GM10266 (cell line): ENCODE data around the gene PIM3.

ENCODE experiments used
- DNase-seq: peaks from one replicate; pipeline ENCODE4 v3.0.0; 2012; ENCODE audit errors: extremely low spot score
- TF ChIP-seq, protein P1 (sequence below): IDR thresholded peaks from 2 replicates; pipeline ENCODE4 v1.5.1; 2012; ENCODE audit warnings: mild to moderate bottlenecking, low read depth; ENCODE audit not compliant: control insufficient read depth, insufficient read depth; ENCODE audit errors: missing control alignments

PIM3 gene

DNA sequence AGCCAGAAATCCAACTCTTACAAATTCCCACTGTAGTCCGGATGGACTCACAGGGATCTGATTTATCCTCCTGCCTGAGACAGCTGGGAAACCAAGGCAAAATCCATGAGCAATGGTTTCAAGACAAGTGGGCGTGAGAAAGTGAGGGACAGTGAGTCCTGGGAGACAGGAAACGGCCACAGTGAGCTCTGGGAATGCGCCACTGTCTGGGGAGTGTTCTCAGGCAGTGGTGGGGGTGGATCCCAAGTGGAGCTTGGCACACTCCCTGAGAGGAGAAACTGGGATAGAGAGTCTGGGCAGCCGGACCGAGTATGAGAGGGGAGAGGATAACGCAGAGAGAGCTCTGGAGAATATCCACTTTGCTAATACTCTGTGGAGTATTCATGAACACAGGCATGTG lies 42.2 kb downstream of the PIM3 start:
- TF ChIP-seq, protein P1, sequence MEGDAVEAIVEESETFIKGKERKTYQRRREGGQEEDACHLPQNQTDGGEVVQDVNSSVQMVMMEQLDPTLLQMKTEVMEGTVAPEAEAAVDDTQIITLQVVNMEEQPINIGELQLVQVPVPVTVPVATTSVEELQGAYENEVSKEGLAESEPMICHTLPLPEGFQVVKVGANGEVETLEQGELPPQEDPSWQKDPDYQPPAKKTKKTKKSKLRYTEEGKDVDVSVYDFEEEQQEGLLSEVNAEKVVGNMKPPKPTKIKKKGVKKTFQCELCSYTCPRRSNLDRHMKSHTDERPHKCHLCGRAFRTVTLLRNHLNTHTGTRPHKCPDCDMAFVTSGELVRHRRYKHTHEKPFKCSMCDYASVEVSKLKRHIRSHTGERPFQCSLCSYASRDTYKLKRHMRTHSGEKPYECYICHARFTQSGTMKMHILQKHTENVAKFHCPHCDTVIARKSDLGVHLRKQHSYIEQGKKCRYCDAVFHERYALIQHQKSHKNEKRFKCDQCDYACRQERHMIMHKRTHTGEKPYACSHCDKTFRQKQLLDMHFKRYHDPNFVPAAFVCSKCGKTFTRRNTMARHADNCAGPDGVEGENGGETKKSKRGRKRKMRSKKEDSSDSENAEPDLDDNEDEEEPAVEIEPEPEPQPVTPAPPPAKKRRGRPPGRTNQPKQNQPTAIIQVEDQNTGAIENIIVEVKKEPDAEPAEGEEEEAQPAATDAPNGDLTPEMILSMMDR = no peak
- DNase-seq = no peak

DNA sequence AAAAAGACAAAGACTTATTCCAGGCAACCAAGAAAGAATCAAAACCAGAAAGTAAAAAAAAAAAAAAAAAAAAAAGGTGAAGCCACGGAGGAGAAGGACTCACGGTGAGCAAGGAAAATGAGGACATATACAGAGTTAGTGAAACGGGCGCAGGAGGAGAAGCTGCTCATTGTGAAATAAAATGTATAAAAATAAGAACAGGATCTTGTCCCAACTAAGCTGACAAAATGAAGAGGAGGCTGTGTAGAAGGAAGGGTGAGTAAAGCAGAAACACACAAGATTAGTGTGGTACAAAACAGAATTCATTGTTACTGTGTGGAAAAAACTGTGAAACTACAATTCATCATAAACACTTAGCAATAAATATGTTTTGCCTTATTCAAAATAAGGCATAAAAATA lies 44.3 kb downstream of the PIM3 start:
- DNase-seq = no peak
- TF ChIP-seq, protein P1 = no peak

DNA sequence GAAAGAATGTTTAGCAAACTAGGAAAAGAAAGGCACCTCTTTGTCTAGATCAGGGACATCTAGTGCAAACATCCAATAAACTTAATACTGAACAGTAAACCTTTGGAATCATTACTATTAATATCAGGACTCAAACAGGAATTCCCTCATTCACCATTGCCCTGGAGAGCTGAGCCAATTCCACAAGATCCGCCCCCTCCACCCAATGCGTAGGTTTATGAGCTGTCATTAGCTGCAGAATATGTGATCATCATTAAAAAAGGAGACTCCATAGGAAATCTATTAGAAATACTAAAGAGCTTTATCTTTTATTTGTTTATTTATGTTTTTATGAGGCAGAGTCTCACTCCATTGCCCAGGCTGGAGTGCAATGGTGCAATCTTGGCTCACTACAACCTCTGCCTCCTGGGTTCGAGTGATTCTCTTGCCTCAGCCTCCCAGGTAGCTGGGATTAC lies 46.5 kb downstream of the PIM3 start:
- no peak for DNase-seq
- TF ChIP-seq, protein P1 = no peak

DNA sequence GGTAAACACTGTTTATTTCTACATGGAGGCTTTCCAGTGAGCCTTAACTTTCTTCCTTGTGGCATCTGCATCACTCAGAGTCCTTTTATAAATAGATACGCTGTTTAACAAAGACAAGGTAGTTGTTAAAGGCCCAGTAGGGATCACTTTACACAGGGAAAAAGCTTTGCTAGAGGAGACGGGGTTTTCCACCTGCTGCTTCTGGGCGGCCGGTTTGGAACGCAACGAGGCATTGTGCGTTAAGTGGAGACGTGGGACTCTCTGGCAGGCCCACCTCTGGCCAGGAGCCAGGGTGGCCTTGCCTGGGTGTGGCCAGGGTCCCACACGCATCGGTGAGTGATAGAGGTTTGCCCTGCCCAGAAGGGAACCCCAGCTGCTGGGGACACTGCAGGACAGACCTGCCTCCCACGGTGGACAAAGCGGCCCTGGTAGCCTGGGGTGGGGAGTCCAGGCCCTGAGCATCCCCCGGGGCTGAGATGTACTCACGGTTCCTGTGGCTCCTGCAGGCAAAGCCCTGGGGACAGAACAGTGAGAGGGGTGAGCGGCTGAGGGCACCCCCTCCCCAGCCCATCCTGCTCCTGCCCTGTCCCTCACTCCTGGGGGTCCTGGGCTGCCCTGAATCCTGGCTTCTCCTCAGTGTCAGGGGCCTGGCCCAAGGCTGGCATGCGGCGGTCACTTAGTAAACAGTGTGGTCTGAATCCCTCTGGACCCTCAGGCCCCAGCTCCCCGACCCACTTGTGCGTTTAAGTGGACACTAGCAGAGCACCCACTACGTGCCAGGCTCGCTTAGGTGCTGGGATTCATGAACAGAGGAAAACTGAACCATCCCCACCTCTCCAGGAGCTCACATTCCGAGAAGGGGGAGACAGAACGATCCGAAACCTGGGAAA lies 47.8 kb downstream of the PIM3 start:
- TF ChIP-seq, protein P1 = no peak
- no peak for DNase-seq

DNA sequence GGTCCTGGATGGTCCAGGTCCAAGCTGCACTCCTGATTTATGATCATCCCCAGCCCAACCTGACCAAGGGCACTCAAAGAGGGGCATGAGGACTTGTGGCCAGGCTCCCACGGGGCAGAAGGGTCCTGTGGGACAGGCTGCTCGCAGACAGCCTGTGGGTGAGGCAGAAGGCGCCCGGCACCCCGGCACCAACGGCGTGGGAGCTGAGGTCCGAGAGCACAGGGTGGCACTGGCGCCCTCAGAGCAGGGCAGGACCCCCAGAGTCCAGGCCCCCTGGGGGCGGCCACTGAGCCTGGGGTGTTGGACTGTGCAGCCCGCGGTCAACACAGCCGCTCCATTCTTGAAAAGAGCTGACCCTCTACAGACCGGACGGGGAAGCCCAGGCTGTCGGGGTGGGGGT lies 48.7 kb downstream of the PIM3 start:
- no peak for DNase-seq
- TF ChIP-seq, protein P1 = no peak

DNA sequence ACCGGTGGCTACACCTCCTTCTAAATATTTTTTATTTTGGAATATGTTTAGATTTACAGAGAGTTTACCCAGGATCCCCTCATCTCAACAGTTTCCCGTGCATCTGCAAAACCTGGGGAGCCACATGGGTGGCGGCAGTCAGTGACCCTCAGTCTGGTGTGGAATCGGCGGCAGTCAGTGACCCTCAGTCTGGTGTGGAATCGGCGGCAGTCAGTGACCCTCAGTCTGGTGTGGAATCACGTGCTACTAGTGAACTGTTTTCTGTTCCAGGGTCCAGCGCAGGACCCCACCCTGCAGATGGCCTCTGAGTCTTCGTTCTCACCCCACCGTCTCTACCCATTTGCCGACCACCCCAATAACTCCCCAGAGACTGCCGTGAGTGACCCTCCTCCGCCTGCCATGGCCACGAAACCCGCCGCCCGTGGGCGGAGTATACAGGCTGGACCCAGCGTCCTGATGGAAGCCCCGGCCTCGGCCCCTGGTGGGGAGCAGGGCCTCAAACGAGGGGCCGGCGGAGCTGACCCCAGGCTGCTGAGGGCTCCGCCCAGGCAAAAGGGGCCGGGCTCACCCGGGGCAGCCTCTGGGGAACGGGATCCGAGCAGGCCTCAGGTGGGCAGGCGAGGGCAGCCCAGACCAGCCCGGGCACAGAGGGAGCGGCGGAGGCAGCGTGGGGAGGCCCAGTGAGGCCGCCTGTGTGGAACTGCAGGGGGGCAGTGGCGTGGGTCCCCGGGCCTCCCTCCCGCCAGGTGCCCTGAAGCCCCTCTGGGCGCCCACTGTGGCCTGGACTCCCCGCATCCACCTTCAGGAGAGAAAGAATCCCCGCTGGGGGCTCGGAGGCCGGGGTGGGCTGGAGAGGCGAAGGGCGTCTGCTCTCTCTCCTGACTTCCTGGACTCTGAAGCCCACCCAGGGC lies 49.4 kb downstream of the PIM3 start:
- no peak for DNase-seq
- TF ChIP-seq, protein P1 = no peak
